Effector CD8-positive, alpha-beta T cell (primary cell): ENCODE results near the gene PTGR3.

ENCODE experiments used
- DNase-seq: peaks from one replicate; lab custom pipeline; 2025; lab: John Stamatoyannopoulos, UW

Gene PTGR3

DNA sequence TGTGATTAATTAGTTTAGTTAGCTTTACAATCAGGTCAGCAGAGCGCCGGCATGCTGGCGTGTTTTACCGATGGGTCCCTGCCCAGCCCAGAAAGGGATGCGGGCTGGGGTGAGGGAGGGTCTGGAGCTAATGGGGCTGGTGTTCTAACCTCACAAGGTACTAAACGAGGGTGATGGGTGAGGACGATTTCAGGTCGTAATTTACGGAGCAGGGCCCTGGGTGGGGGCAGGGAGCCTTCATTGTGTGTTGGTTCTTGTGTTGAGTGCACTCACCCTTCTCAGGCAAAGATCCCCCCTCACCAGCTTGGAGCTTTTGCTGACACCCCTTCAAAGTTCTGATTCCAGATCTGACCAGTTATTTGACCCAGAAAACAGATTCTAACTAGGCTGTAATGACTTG is 39.5 kb downstream of the PTGR3 start:
- no peak for DNase-seq

DNA sequence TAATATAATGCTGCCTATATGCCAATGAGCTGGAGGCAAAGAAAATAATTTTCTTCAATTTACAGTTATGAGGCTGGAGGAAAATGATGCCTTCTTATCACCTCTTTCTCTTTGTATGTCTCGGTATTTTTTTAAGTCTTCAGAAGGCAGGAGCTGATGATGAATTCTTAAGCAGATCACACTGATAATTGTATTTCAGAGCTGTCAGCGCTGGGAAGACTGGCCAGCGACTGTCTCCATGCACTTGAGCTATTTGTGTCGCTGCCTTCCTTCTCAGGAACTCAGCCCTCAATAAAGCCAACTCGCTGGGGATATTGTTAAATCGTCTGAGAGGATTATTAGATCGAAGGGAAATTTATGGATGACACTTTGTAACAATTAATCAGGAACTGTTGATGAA is 40.3 kb downstream of the PTGR3 start:
- no peak for DNase-seq

DNA sequence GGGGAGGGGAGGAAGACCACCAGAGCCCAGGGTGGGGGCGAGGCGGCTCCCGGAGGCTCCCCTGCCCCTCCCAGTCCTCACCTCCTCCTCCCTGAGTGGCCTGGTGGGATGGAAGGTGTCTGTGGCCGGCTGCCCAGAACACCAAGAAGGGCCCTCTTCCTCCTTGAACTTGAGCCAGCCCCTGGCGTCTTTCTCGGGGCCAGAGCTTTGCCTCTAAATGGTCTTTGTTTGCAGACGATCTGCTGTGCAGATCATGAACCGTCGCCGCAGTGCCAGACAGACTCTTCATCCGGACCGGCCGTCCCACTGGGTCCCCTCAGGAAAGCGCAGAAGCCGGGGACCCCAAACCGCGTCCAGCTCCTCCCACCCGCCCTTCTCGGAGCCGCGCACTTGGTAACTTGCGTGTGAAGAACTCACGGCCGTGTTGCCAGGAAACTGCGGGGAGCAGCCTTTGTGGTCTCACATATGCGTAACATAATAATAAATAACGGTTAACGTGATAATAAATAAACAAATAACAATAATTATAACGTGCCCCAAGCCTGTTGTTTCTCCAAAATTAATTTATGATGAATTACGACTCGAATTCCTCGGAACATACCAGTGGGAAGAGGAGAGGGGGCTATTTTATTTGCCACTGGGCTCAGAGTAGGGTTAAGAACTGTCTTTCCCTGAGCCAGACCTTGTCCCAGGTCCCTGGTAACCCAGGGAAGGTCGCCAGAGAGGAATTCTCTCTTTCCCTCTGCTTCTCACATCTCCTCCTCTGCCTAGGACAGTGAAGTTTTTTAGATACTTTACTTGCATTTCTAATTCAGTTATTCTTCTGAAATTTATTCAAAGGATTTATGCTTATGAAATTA is 41.0 kb downstream of the PTGR3 start:
- DNase-seq, result no peak

DNA sequence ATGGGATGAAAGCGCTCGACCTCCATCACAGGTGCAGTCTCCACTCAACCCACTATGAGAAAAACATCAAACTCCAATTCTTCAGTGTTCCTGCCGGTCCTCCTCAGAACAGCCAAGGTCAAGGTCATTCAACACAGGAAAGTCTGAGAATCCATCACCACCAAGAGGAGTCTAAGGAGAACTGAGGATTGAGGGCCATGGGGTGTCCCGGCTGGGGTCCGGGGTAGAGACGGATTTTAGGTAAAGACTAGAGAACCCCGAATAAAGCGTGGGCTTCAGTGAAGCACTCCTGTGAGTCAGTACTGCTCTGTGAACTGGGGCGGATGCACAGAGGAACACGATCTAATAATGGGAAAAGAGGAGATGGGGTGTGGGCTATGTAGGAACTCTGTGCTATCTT is 41.8 kb downstream of the PTGR3 start:
- no peak for DNase-seq

DNA sequence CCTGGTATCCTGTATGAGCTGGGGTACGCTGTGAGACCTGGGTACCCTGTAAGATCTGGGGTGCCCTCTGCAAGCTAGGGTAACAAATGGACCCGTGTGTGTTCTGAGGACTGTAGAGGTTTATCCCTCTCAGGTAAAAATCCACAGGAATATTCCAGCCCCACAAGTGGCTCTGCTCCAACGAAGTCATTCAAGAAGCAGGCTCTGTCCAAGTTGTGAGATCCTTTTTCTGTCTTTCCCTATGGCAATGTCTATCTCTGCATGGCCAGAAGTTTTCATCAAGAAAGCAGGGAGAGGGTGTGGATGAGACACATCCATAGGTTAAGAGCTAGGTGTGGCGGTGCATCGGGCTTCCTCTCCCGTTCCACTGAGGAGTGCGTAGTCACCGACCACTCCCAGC is 43.0 kb downstream of the PTGR3 start:
- no peak for DNase-seq

DNA sequence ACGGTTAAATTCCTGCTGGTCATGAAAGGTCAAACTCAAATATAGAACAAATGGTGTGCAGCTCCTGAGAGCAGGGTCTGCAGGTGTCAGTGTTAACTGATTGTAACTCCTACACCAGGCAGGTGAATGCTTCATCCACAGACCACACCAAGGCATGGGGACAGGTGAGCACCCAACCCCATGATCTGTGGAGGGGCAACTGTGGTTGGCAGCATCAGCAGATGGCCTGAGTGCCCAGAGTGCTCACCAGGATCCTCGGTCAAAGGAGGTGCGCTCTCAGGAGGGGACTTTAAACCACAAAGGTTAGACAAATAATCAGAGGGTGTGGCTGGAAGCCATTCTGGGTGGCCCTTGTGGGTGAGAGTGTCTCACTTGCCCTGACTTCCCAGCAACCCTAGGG is 44.5 kb downstream of the PTGR3 start:
- DNase-seq, result no peak

DNA sequence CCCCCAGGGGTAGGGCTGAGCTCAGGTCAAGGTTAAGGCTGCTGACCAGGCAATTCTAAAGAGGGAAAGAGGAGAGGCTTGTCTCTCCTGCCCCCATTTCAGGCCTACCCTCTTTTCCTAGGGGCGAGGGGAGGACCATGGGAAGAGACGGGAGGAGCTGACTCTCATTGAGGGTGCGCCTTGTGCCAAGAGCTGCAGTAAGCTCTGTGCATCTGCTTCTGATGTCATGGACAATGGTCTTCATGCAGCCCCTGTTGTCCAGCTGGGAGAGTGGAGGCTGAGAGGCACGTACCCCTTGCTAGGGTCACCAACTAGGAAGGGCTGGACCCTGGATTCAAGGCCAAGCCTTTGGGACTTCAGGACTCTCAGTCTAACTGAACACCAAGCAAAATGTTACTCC is 45.2 kb downstream of the PTGR3 start:
- no peak for DNase-seq

DNA sequence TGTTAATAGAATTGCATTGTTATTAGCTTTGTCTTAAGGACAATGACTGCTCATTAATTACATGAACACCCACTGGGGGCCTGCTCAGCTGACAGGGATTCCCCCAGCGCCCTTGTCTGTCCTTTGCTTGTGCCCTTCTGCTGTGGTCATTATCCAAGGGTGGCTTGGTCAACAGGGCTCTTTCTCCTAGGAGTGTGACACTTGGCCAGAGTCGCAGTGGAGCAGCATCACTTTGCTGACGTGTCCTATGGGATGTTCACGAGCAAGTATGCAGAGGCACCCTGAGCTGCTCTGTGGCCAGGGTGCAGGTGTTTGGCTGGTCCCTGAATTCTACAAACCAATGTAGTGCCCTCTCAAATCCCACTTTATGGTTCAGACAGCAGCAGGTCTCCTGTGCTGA is 46.0 kb downstream of the PTGR3 start:
- no peak for DNase-seq

DNA sequence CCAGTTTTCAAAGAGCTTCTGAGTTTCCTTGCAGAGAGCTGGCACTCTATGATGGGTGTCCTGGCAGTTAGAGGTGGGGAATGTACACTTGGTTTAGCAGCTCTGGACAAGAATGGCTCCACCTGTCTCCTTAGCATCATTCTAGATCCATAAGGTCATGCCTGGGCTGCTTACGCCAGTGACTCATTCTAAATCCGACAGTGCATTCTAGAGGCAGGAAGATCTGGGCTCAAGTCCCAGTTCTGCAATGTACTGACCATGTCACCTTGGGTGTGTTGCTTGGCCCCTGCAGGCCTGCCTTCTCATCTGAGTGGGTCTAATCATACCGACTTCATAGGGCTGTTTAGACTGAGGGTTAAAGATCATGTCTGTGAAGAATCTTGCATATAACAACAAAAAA is 46.5 kb downstream of the PTGR3 start:
- no peak for DNase-seq

DNA sequence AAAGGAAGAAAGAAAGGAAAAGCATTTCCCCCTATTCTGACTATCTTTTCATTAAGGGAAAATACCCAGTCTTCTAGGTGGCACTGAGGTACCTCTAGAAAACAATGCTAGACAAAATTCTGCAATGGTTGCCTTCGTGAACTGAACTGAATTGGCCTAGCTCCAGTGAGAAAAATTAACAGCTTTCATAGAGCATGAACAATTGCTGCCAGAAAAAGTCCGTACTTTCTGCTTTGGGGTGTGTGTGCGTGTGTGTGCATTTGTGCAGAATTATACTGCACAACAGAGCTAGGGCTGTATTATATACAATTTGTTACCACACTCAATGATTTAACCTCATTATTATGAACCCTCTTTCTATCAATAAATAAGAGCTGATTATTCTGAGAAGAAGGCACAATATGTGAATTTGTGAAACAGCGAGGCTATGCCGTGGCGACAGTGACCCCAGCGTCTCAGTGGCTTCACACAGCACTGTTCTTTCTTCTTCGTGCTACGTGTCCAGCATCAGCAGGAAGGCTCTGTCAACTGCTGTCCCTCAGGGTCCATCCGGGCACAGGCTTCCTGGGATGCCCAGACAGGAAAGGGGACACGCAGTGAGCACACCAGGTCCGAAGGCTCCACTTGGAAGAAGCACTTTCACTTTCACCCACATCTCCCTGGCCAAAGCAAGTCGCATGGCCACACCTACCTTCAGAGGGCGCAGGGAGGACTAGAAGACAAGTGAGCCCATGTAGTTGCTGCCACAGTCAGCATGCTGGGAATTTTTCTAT is 47.5 kb downstream of the PTGR3 start:
- peak; percentile 2 for DNase-seq

DNA sequence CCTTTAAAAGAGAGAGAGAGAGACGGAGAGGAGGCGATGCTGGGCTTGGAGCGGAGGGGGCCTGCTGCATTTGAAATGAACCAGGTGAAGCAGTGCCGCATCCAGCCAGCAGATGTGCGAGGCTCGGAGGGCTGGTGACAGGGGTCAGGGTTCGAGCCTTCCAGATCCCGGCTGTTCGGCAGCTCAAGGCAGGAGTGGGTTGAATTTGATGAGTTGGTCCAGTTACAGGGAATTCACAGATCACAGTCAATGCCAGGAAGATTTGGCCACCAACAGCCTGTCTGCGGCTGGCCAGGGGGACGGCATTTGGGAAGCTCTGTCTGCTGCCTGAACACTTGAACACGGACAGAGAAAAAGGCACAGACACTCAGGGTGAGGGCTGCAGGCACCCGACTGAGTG is 48.6 kb downstream of the PTGR3 start:
- no peak for DNase-seq

DNA sequence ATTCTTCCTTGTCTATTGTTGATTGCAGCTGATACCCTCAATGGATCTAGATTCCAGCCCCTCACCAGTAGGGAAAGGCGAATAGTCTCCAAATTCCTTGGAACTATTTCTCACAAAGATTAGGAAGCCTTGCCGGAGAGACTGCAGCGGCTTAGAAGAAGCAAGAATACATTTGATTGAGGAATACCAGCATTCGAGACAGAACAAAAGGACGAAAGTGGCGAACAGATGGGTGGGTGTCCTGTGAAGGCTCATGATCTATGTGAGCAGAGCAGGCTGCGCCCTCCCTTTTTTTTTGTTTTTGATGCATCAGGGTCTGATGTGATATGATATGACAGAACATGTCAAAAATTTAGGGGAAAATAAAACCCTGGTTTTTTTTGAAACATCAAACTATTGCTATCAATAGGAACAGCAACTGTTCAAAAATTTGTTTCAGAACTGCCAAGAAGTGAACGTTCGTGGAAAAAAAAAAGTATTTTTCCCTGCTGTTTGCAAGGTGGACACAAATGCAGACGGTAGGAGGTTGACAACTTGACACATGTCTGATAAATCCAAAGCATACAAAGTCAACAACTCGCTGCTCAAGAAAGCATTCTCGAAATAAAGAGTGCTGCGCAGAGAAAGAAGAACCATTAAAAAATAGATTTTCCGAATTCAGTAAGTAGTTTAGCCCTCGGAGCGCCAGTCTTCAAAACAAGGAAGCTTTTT is 49.1 kb downstream of the PTGR3 start:
- DNase-seq, result no peak

DNA sequence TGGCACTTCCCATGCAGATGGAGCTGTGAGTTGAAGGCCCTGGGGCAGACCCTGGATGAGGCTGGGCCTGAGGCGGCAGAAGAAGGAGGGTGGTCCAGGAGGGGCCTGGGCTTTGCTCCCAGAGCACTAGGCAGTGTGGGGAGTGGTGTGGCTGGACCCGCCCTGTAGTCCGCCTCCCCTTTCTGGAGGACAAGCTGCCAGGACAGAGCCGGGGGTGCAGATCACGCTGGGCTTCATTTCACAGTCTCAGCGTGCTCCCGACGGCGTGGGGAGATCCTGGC is 49.8 kb downstream of the PTGR3 start:
- no peak for DNase-seq
